Activated T-cell treated with anti-CD3 and anti-CD28 coated beads, Interleukin-2, amount 50 U/mL, for 24 hours (primary cell): ENCODE measurements around the gene GRM8.
"Not testable (repeated sequence)": the region's sequence is repeated elsewhere in the genome, so short reads cannot be mapped to it uniquely, and the experiment has no call there.

Experiments
- DNase-seq: peaks from one replicate; pipeline ENCODE4 v3.0.0-alpha.2; 2020
- H3K27ac Mint-ChIP-seq: 2 replicates; pipeline ENCODE4 v1.8.0; 2020; ENCODE audit warnings: mild to moderate bottlenecking, mixed read lengths
- H3K27me3 Mint-ChIP-seq: 2 replicates; pipeline ENCODE4 v1.8.0; 2020; ENCODE audit warnings: mixed read lengths
- H3K36me3 Mint-ChIP-seq: 2 replicates; pipeline ENCODE4 v1.8.0; 2020; ENCODE audit warnings: low read depth, mixed read lengths
- H3K4me1 Mint-ChIP-seq: 2 replicates; pipeline ENCODE4 v1.8.0; 2020; ENCODE audit warnings: low read depth, mixed read lengths
- H3K4me3 Mint-ChIP-seq: 2 replicates; pipeline ENCODE4 v1.8.0; 2020; ENCODE audit warnings: mild to moderate bottlenecking, moderate library complexity, mixed read lengths
- H3K9me3 Mint-ChIP-seq: 2 replicates; pipeline ENCODE4 v1.8.0; 2020; ENCODE audit warnings: mixed read lengths

GRM8 gene

DNA sequence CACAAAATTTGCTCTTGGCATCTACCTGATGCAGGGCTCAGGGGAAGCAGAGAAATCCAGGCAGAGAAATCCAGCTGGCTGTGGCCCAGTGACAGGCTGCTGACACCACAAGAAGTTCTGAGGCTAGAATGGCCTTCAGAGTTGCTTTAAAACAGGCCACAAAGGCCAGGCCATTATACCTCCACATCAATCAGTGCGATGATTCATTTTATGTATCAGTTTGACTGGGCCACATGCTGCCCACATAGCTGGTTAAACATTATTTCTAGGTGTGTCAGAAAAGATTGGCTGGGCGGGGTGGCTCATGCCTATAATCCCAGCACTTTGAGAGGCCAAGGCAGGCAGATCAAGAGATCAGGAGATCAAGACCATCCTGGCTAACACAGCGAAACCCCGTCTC is 341.1 kb downstream of the GRM8 start:
- not testable (repeated sequence) for DNase-seq, H3K4me1 Mint-ChIP-seq, H3K36me3 Mint-ChIP-seq, H3K27me3 Mint-ChIP-seq, H3K27ac Mint-ChIP-seq, H3K4me3 Mint-ChIP-seq, H3K9me3 Mint-ChIP-seq

- H3K27me3 Mint-ChIP-seq, H3K27ac Mint-ChIP-seq, DNase-seq, H3K9me3 Mint-ChIP-seq, H3K4me1 Mint-ChIP-seq, H3K36me3 Mint-ChIP-seq, H3K4me3 Mint-ChIP-seq: not testable (repeated sequence)
Observed at GRCh38 chr7:126908564-126908963, 344.2 kb downstream of the GRM8 start.

- not testable (repeated sequence) for H3K36me3 Mint-ChIP-seq, H3K9me3 Mint-ChIP-seq, H3K4me3 Mint-ChIP-seq, H3K27ac Mint-ChIP-seq, DNase-seq, H3K4me1 Mint-ChIP-seq
- H3K27me3 Mint-ChIP-seq: peaks cover 14% of the 10 kb centered on the region
Observed at GRCh38 chr7:126907657-126908056, 345.1 kb downstream of the GRM8 start.

DNA sequence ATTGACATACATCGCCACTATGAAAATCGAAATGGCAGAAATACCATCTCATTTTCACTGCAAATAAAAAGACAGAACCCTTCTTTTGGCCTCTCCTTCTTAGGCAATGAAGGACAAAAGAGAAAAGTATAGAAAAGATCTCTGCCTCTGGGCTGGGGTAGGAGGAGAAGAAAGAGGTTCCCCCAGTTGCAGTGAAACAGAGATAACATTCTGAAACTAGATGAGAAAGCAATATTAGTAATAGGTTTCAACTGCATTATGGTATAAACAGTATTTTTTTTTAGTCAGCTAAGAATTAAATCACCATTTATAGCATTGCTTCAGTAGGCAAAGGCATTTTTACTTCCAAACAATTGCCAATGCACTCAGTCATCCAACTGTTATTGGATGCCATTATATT is 347.5 kb downstream of the GRM8 start:
- H3K27me3 Mint-ChIP-seq: peaks cover 17% of the 10 kb centered on the region
- H3K36me3 Mint-ChIP-seq, H3K27ac Mint-ChIP-seq, H3K4me3 Mint-ChIP-seq, H3K9me3 Mint-ChIP-seq, H3K4me1 Mint-ChIP-seq, DNase-seq: not testable (repeated sequence)

- not testable (repeated sequence) for H3K27ac Mint-ChIP-seq, H3K36me3 Mint-ChIP-seq, H3K4me1 Mint-ChIP-seq, H3K4me3 Mint-ChIP-seq, H3K9me3 Mint-ChIP-seq, DNase-seq
- peaks cover 25% of the 10 kb centered on the region for H3K27me3 Mint-ChIP-seq
Observed at GRCh38 chr7:126901041-126901765, 351.5 kb downstream of the GRM8 start.

GRCh38 chr7:126887980-126888379 is 364.8 kb downstream of the GRM8 start:
- H3K27me3 Mint-ChIP-seq, DNase-seq, H3K4me3 Mint-ChIP-seq, H3K36me3 Mint-ChIP-seq, H3K4me1 Mint-ChIP-seq, H3K9me3 Mint-ChIP-seq, H3K27ac Mint-ChIP-seq: not testable (repeated sequence)

DNA sequence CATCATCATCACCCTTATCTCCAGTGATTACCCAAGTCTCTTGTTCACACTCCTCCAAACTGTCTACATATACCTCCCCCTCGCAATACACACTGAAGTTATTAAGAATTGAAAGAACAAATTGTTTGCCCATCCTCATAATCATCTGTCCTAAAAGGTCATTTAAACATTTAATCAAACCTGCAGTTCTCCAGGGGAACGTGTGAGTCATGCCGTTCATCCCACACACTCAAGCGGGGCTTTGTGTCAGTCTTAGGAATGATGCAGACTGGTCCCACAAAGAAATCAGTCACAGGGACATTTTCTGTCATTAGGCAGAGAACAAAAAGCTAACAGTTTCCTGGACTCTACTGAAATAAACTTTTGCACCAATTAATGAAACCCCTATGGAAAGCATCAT is 365.2 kb downstream of the GRM8 start:
- not testable (repeated sequence) for H3K4me1 Mint-ChIP-seq, H3K4me3 Mint-ChIP-seq, H3K36me3 Mint-ChIP-seq, H3K27me3 Mint-ChIP-seq, DNase-seq, H3K27ac Mint-ChIP-seq, H3K9me3 Mint-ChIP-seq

DNA sequence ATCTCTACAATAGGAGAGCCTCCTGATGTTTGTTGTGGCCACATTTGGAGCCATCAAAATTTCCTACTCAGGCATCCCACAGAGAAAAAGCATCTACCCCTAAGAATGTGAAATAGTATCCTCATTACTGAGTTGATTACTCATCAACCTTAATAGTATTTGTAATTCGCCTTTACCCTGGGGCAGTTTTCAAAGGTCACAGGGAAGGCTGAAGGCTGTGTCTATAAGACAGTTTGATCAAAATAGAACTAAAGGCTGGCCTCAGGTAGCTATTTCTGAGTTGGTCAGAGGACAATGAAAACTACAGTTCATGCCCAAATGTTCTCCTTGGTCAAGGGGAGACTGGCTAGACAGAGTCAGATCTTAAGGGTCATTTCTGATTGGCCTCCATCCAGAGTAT is 370.0 kb downstream of the GRM8 start:
- DNase-seq, H3K9me3 Mint-ChIP-seq, H3K27me3 Mint-ChIP-seq, H3K36me3 Mint-ChIP-seq, H3K4me1 Mint-ChIP-seq, H3K27ac Mint-ChIP-seq, H3K4me3 Mint-ChIP-seq: not testable (repeated sequence)

DNA sequence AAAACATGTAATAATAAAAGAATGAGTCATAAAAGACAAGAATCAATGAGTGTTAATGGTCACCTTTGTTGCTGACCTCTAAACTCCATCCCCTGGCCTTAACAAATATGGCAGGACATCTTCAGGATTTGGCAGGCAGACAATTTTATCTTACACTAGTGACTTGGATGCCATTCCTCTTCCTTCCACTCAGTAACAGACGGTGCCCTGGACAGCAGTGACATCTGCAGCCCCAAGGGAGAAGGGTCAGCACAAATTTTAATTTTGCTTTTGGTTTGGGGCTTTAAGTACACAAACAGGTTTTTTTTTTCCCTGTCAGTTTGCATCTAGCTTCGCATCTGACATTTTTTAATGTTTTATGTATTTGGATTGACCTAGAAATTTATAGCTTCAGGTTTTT is 370.8 kb downstream of the GRM8 start:
- H3K27me3 Mint-ChIP-seq, H3K4me1 Mint-ChIP-seq, H3K9me3 Mint-ChIP-seq, H3K36me3 Mint-ChIP-seq, H3K27ac Mint-ChIP-seq, DNase-seq, H3K4me3 Mint-ChIP-seq: not testable (repeated sequence)

DNA sequence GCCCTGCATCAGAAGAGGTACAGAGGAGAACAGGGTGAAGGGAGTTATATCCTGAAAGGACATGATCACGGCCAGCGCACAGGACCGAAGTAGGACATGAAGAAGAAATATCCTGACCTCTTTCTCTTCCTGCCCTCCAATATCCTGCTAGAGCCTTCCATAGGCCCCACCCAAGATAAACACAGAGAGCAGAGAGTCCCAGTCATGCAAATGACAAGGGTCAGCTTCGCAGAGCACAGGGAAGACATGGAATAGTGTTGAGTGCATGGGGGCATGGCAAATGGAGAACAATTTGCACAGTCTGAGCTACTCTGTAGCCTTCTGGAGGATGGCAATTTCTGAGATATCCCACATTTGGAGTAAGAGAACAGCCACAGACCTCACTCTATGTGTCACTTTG is 371.4 kb downstream of the GRM8 start:
- Mint-ChIP-seq H3K27me3 (peaks cover 2% of the 10 kb centered on the region), H3K36me3 (no peaks in the 10 kb centered on the region), H3K27ac (no peak overlapping the region), H3K4me3 (no peak overlapping the region), H3K4me1 (no peaks in the 10 kb centered on the region), H3K9me3 (no peaks in the 10 kb centered on the region)
- DNase-seq: no peak

DNA sequence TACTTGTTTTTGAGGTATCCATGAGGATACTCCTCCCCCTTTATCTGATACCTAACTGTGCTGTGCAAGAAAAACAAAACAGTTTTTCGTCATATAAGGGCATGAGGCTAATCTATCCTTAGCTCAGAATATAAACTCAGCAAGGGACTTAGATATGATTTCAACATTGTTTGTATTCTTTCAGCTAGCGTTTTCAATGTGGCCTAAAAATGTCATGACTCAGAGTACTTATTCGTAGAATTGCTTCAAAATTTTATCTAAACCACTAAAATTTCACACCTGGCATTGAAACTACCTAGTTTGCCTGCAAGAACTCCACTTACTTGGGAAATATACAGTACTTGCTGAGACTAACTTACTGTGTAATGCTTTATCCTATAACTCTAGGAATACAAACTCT is 376.2 kb downstream of the GRM8 start:
- H3K27me3 Mint-ChIP-seq, H3K36me3 Mint-ChIP-seq, DNase-seq, H3K9me3 Mint-ChIP-seq, H3K4me1 Mint-ChIP-seq, H3K27ac Mint-ChIP-seq, H3K4me3 Mint-ChIP-seq: not testable (repeated sequence)

DNA sequence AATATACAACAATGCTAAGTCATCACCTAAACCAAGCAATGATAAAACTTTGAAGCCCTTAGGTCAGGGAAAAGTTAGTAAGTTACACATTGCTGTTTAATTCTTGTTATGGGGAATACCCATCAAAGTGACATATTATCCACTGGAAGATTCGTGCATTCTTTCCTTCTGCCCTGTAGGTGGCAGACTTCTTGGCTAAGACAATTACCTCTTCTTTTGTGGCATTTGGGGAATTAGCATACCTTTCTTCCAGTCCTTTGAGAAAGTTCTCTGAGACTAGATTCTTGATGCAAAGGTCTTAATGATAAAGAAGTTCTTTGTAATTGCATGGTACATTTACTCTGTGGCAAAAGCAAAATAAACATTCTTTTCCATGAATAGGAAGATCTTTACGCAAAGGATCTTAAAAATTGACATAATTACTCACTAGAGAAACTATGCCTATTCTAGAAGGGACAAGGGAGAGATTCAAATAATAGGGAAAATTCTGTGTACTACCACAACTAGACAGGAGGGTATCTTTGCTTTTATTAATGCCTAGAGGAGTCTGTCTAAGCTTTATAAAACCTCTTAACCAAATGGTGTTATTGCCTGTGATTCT is 395.9 kb downstream of the GRM8 start:
- Mint-ChIP-seq H3K27me3 (peaks cover 13% of the 10 kb centered on the region), H3K4me3 (no peak overlapping the region), H3K27ac (no peak overlapping the region), H3K36me3 (no peaks in the 10 kb centered on the region), H3K9me3 (no peaks in the 10 kb centered on the region), H3K4me1 (no peaks in the 10 kb centered on the region)
- DNase-seq: no peak

DNA sequence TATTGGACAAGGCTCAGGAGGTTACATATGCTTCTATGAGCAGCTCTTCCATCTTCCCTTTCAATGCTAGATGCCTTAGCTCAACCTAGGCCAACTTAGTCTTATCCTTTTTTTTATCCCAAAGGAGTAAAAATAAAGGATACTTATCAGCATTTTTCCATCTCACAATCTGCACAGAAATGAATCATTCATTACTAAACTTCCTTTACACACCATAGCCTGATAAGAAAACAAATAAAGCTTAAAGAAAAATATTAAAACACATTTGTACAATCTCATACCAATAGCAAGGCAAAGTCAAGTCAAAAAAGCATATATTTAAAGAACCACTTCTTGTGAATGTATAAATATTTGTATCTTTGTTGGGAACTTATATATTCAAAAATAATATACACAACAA is 407.4 kb downstream of the GRM8 start:
- Mint-ChIP-seq H3K27ac (no peak overlapping the region), H3K27me3 (peaks cover 3% of the 10 kb centered on the region), H3K9me3 (peaks cover 3% of the 10 kb centered on the region), H3K4me1 (no peaks in the 10 kb centered on the region), H3K4me3 (no peak overlapping the region), H3K36me3 (no peaks in the 10 kb centered on the region)
- DNase-seq: no peak

- Mint-ChIP-seq H3K36me3 (no peaks in the 10 kb centered on the region), H3K4me1 (no peaks in the 10 kb centered on the region), H3K4me3 (no peak overlapping the region), H3K27ac (no peak overlapping the region), H3K9me3 (peaks cover 3% of the 10 kb centered on the region), H3K27me3 (peaks cover 3% of the 10 kb centered on the region)
- no peak for DNase-seq
Observed at GRCh38 chr7:126843883-126844282, 408.9 kb downstream of the GRM8 start.

DNA sequence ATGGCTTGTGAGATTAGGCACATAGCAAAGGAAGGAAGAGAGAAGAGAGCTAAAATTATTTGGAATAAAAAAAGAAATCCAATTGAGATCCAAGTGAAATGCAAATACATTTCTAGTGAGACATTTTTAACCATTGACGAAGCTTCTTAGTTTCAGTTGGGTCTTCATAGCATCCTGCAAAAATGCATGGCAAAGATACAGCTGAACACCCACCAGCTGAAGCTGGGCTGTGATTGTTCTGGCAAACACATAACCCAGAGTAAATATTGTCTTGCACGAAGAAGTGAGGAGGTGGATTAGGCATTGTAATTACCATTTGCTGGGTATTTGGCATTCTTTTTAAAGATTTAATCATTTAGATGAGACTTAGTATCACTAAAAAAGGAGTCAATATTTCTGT is 409.4 kb downstream of the GRM8 start:
- Mint-ChIP-seq H3K27me3 (peaks cover 3% of the 10 kb centered on the region), H3K4me1 (no peaks in the 10 kb centered on the region), H3K4me3 (no peak overlapping the region), H3K36me3 (no peaks in the 10 kb centered on the region), H3K9me3 (peaks cover 3% of the 10 kb centered on the region), H3K27ac (no peak overlapping the region)
- no peak for DNase-seq

GRCh38 chr7:126842451-126842850 is 410.3 kb downstream of the GRM8 start:
- no peak overlapping the region for H3K27ac Mint-ChIP-seq
- DNase-seq: no peak
- H3K9me3 Mint-ChIP-seq: no peaks in the 10 kb centered on the region

More at GRCh38 chr7:126842451-126842850, 410.3 kb downstream of the GRM8 start:
- Mint-ChIP-seq H3K4me1 (no peaks in the 10 kb centered on the region), H3K4me3 (no peak overlapping the region), H3K27me3 (peaks cover 3% of the 10 kb centered on the region), H3K36me3 (no peaks in the 10 kb centered on the region)
